GM12873 (cell line): ENCODE data around the gene GLOD4.

Experiments used
- CTCF ChIP-seq: IDR thresholded peaks from 2 replicates; pipeline ENCODE4 v1.5.1; 2012; ENCODE audit warnings: low read depth, mild to moderate bottlenecking, moderate library complexity, low read length, control low read depth; ENCODE audit not compliant: insufficient read depth; ENCODE audit errors: missing control alignments

GLOD4 gene

GRCh38 chr17:800446-801242 lies 18.6 kb upstream of the GLOD4 start:
- no peak for TF ChIP-seq CTCF

DNA sequence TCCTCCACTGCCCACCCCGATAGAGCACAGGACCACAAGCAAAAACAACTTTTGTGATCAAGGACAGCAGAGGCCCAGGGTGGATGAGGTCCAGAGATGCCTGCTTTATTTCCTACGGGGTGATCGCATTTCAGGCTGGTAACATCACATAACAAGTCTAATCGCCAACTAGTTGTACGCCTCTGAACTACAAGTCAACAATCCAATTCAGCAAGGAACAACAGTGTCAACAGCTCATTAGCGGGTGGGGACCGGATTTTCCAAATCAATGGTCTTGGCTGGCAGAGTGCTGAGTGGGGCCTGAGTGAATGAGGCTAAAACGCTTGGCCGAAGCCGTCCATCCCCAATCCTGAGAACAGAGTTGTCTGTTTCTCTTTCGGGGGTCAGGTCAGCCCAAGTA lies 17.2 kb upstream of the GLOD4 start:
- no peak for TF ChIP-seq CTCF

GRCh38 chr17:798246-798645 lies 16.2 kb upstream of the GLOD4 start:
- TF ChIP-seq CTCF = no peak

DNA sequence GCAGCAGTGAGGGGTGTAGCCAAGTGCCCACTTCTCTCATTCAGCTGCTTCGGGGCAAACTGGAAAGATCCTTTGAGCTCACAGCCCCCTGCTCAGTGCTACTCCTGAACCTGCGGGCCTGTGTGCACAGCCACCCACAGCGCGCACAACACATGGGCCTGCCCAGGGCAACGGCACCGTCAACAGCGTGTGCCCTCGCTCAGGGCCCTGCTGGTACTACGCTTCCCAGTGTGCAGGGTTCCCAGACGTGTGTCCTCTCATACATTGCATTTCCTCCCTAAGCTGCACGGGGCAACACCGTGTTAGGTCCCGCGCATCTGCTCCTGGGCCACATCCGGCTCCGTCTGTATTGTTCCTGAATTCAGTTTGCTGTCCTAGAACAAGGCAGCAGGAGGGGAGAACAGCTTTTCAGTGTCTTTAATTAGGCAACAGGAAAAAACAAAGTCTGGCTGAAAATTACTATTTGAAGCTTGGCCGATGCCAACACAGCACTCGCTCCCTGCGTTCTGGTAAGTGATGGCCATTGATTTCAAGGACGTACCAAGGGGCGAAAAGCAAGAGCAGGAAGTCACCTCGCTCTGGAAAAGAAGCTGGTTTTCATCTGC lies 15.3 kb upstream of the GLOD4 start:
- no peak for TF ChIP-seq CTCF

DNA sequence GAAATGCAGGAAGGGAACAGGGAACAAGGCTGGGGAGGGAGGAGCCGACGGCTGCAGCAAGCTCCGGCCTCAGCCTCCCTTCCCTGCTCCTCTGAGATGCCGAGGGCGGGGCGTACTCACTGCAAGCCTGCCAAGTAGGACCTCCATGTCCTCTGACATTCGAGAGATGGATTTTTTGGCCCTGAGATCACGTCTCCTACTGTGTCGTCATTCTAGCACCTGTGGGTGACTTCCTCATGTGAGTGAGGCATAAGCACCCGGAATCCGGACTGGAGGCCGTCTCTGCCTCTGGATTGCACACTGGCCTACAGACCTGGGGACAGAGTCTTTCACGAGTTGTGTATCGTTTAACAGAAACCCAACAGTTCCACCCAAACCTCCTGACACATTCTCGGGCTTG lies 14.5 kb upstream of the GLOD4 start:
- no peak for TF ChIP-seq CTCF

GRCh38 chr17:795721-796120 lies 13.6 kb upstream of the GLOD4 start:
- no peak for TF ChIP-seq CTCF

GRCh38 chr17:795276-795675 lies 13.2 kb upstream of the GLOD4 start:
- TF ChIP-seq CTCF = no peak
